ENCODE data around the gene LPP. TPM values are rescaled to one million over a fixed set of nuclear protein-coding genes. Genes with fewer than 3 reads are reported as not detected.
A peak's percentile ranks its signal among the peaks of the same experiment; 100 is the strongest.

The LPP gene
- total RNA-seq, 3 donors from 2014 or later (not counting 1 experiment from before 2014, with no cell fraction given) = 137 to 163 (median 149) TPM

- no peaks in the 10 kb centered on the region for H3K36me3 Mint-ChIP-seq
- no peaks in the 10 kb centered on the region for H3K9me3 Mint-ChIP-seq
- peaks cover 37 to 53% of the 10 kb centered on the region in 2 donors for H3K4me1 Mint-ChIP-seq
- no peak overlapping the region for H3K27ac Mint-ChIP-seq
- Histone ChIP-seq H3K36me3 (ENCODE audit: control insufficient read depth, insufficient read depth, low read length) (no peaks in the 10 kb centered on the region), H3K4me3 (ENCODE audit: low read length) (no peak overlapping the region), H3K4me1 (ENCODE audit: control insufficient read depth, insufficient read depth, low read length) (peaks cover 13% of the 10 kb centered on the region), H3K27me3 (ENCODE audit: control insufficient read depth, insufficient read depth, low read length) (no peaks in the 10 kb centered on the region), H3K9me3 (ENCODE audit: control insufficient read depth, insufficient read depth, low read length) (no peaks in the 10 kb centered on the region), H3K27ac (ENCODE audit: low read length) (no peak overlapping the region)
- intact Hi-C loops (cut with micrococcal nuclease) = no loop called here
- H3K4me3 Mint-ChIP-seq = no peak overlapping the region
- no peaks in the 10 kb centered on the region for H3K27me3 Mint-ChIP-seq (ENCODE audit: low read depth in 2 of 2)
- DNase-seq (no peak), ATAC-seq (peak in 1 of 3 donors; percentile 30)
- no peak for TF ChIP-seq CTCF (IDR thresholded peaks at IDR 0.05)
- WGBS (ENCODE audit: insufficient coverage) = 80% methylated on average over 2 of the region's 3 CpGs
These were observed 144.6 kb downstream of the LPP start for GRCh38 chr3:188298585-188298984.

GRCh38 chr3:188299068-188299467, 145.1 kb downstream of the LPP start:
- intact Hi-C loops (cut with micrococcal nuclease) = no loop called here
- Histone ChIP-seq H3K27me3 (ENCODE audit: control insufficient read depth, insufficient read depth, low read length) (no peaks in the 10 kb centered on the region), H3K4me1 (ENCODE audit: control insufficient read depth, insufficient read depth, low read length) (peaks cover 10% of the 10 kb centered on the region), H3K9me3 (ENCODE audit: control insufficient read depth, insufficient read depth, low read length) (no peaks in the 10 kb centered on the region), H3K27ac (ENCODE audit: low read length) (no peak overlapping the region), H3K4me3 (ENCODE audit: low read length) (no peak overlapping the region), H3K36me3 (ENCODE audit: control insufficient read depth, insufficient read depth, low read length) (no peaks in the 10 kb centered on the region)
- Mint-ChIP-seq H3K36me3 (no peaks in the 10 kb centered on the region), H3K9me3 (no peaks in the 10 kb centered on the region), H3K27ac (no peak overlapping the region), H3K27me3 (ENCODE audit: low read depth in 2 of 2) (no peaks in the 10 kb centered on the region), H3K4me1 (peaks cover 37 to 53% of the 10 kb centered on the region in 2 donors), H3K4me3 (no peak overlapping the region)
- no peak for TF ChIP-seq CTCF (IDR thresholded peaks at IDR 0.05)
- DNase-seq (no peak), ATAC-seq (no peak)
- 87% methylated on average over 11 of the region's 11 CpGs for WGBS (ENCODE audit: insufficient coverage)

- no peak for DNase-seq
- intact Hi-C loops (cut with micrococcal nuclease) = no loop called here
- Mint-ChIP-seq H3K9me3 (no peaks in the 10 kb centered on the region), H3K4me1 (peaks cover 37 to 53% of the 10 kb centered on the region in 2 donors), H3K4me3 (no peak overlapping the region), H3K36me3 (no peaks in the 10 kb centered on the region), H3K27me3 (ENCODE audit: low read depth in 2 of 2) (no peaks in the 10 kb centered on the region), H3K27ac (no peak overlapping the region)
- no peaks in the 10 kb centered on the region for H3K27me3 ChIP-seq (ENCODE audit: control insufficient read depth, insufficient read depth, low read length)
- TF ChIP-seq CTCF (IDR thresholded peaks at IDR 0.05) = no peak
- no peak overlapping the region for H3K27ac ChIP-seq (ENCODE audit: low read length)
- peaks cover 10% of the 10 kb centered on the region for H3K4me1 ChIP-seq (ENCODE audit: control insufficient read depth, insufficient read depth, low read length)
- no peak overlapping the region for H3K4me3 ChIP-seq (ENCODE audit: low read length)
- no peaks in the 10 kb centered on the region for H3K9me3 ChIP-seq (ENCODE audit: control insufficient read depth, insufficient read depth, low read length)
- 89% methylated on average over 2 of the region's 2 CpGs for WGBS (ENCODE audit: insufficient coverage)
- H3K36me3 ChIP-seq (ENCODE audit: control insufficient read depth, insufficient read depth, low read length) = no peaks in the 10 kb centered on the region
- no peak for ATAC-seq
These were observed 145.8 kb downstream of the LPP start for GRCh38 chr3:188299708-188300107.

- Histone ChIP-seq H3K27me3 (ENCODE audit: control insufficient read depth, insufficient read depth, low read length) (no peaks in the 10 kb centered on the region), H3K9me3 (ENCODE audit: control insufficient read depth, insufficient read depth, low read length) (no peaks in the 10 kb centered on the region), H3K4me3 (ENCODE audit: low read length) (no peak overlapping the region), H3K36me3 (ENCODE audit: control insufficient read depth, insufficient read depth, low read length) (no peaks in the 10 kb centered on the region), H3K4me1 (ENCODE audit: control insufficient read depth, insufficient read depth, low read length) (peaks cover 10% of the 10 kb centered on the region), H3K27ac (ENCODE audit: low read length) (no peak overlapping the region)
- H3K27me3 Mint-ChIP-seq (ENCODE audit: low read depth in 2 of 2) = no peaks in the 10 kb centered on the region
- no peak overlapping the region for H3K27ac Mint-ChIP-seq
- WGBS (ENCODE audit: insufficient coverage) = 100% methylated on average over 1 of the region's 1 CpG
- no peak for DNase-seq
- no peak overlapping the region for H3K4me3 Mint-ChIP-seq
- H3K36me3 Mint-ChIP-seq = no peaks in the 10 kb centered on the region
- H3K4me1 Mint-ChIP-seq = peaks cover 33 to 45% of the 10 kb centered on the region in 2 donors
- no peak for ATAC-seq
- intact Hi-C loops (cut with micrococcal nuclease) = no loop called here
- no peak for TF ChIP-seq CTCF (IDR thresholded peaks at IDR 0.05)
- H3K9me3 Mint-ChIP-seq = no peaks in the 10 kb centered on the region
These were observed 147.2 kb downstream of the LPP start for GRCh38 chr3:188301147-188301546.
